Tibial nerve (tissue), 4 donors: ENCODE data around the gene CELSR1. TPM values are rescaled to one million over a fixed set of nuclear protein-coding genes. Genes with fewer than 3 reads are reported as not detected.

ENCODE experiments used
- DNase-seq, 2 donors: peaks; one replicate each; pipeline ENCODE4 v3.0.0-alpha.2; 2019; ENCODE audit warnings: low spot score in 2 of 2
- H3K27ac ChIP-seq, 4 donors: fragments of 200-600 bp; sonication (generic) in 3 of 4; one replicate each; pipeline ENCODE4 v1.5.1; 2017 to 2019; ENCODE audit warnings: mild to moderate bottlenecking in 1 of 4
- H3K27me3 ChIP-seq, 2 donors: fragments of 200-600 bp; sonication (generic) in 1 of 2; one replicate each; pipeline versions ENCODE4 v1.5.1 to v1.6.0; 2017 to 2019
- H3K36me3 ChIP-seq, 3 donors: fragments of 200-600 bp; sonication (generic); one replicate each; pipeline ENCODE4 v1.5.1; 2018 to 2019
- H3K4me1 ChIP-seq, 4 donors: fragments of 200-600 bp; sonication (generic) in 3 of 4; one replicate each; pipeline ENCODE4 v1.5.1; 2017 to 2019
- H3K4me3 ChIP-seq, 4 donors: fragments of 200-600 bp; sonication (generic) in 3 of 4; one replicate each; pipeline ENCODE4 v1.5.1; 2017 to 2019; ENCODE audit warnings: mild to moderate bottlenecking in 1 of 4, moderate library complexity in 1 of 4
- H3K9me3 ChIP-seq, 4 donors: fragments of 200-600 bp; sonication (generic) in 3 of 4; one replicate each; pipeline ENCODE4 v1.5.1; 2017 to 2019
- EP300 ChIP-seq, 2 donors: sonication (generic); formaldehyde crosslinking; IDR thresholded peaks; one replicate each; pipeline ENCODE4 v1.6.1; 2017; ENCODE audit warnings: antibody characterized with exemption in 2 of 2, mild to moderate bottlenecking in 1 of 2
- POLR2A ChIP-seq, 2 donors: fragments of 450-650 bp; IDR thresholded peaks; one replicate each; pipeline ENCODE4 v1.6.1; 2017; ENCODE audit warnings: antibody characterized with exemption in 2 of 2, mild to moderate bottlenecking in 2 of 2, moderate library complexity in 2 of 2
- WGBS, 2 donors: methylation state at CpG; one replicate each; pipeline ENCODE4 v1.1.5; 2018; 5-methylcytosine and 5-hydroxymethylcytosine counted together
- total RNA-seq, 4 donors: library from RNA; depleted of rRNA; stranded (reverse); fragments of >200 nt; gene quantifications; one replicate each; pipeline ENCODE4 v1.1.0, GENCODE V29; 2016
- TF ChIP-seq, protein P1 (sequence below), 5 experiments: fragments of 200-600 bp in 3 of 5; fragments of 450-650 bp in 2 of 5; sonication (generic) in 3 of 5; IDR thresholded peaks; one replicate each; pipeline ENCODE4 v1.5.1; 2016 to 2019; ENCODE audit warnings: antibody characterized with exemption in 5 of 5, mild to moderate bottlenecking in 3 of 5, moderate library complexity in 2 of 5

Gene CELSR1
- total RNA-seq, 4 donors from 2014 or later: 1.0 to 5.9 (median 2.6) TPM

DNA sequence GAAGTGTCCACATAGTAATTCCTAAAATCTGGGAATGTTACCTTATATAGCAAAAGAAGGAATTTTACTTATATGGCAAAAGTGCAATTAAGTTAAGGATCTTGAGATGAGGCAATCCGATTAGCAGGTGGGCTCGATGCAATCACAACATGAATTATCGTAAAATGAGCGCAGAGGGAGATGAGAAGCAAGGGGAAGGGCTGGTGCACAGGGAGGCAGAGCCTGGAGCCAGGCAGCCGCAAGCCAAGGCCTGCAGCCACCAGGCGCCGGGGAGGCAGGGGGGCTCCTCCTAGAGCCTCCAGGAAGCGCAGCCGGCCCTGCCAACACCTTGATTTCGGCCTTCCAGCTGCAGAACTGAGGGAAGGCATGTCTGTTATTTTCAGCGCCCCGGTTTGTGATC, 85.7 kb downstream of the CELSR1 start:
- no peaks in the 10 kb centered on the region for H3K9me3 ChIP-seq
- peaks cover 0 to 9% of the 10 kb centered on the region in 2 donors for H3K27me3 ChIP-seq
- H3K27ac ChIP-seq: no peak overlapping the region
- H3K36me3 ChIP-seq: no peaks in the 10 kb centered on the region
- WGBS, 2 donors: 85 to 92% methylated on average over 10 to 12 of the region's 12 CpGs
- DNase-seq: no peak
- no peak overlapping the region for H3K4me3 ChIP-seq
- TF ChIP-seq POLR2A (IDR thresholded peaks at IDR 0.05): no peak
- TF ChIP-seq, protein P1, sequence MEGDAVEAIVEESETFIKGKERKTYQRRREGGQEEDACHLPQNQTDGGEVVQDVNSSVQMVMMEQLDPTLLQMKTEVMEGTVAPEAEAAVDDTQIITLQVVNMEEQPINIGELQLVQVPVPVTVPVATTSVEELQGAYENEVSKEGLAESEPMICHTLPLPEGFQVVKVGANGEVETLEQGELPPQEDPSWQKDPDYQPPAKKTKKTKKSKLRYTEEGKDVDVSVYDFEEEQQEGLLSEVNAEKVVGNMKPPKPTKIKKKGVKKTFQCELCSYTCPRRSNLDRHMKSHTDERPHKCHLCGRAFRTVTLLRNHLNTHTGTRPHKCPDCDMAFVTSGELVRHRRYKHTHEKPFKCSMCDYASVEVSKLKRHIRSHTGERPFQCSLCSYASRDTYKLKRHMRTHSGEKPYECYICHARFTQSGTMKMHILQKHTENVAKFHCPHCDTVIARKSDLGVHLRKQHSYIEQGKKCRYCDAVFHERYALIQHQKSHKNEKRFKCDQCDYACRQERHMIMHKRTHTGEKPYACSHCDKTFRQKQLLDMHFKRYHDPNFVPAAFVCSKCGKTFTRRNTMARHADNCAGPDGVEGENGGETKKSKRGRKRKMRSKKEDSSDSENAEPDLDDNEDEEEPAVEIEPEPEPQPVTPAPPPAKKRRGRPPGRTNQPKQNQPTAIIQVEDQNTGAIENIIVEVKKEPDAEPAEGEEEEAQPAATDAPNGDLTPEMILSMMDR (IDR thresholded peaks at IDR 0.05): no peak
- no peak for TF ChIP-seq EP300 (IDR thresholded peaks at IDR 0.05)
- H3K4me1 ChIP-seq: peaks cover 0 to 11% (median 0%) of the 10 kb centered on the region in 4 donors

- TF ChIP-seq, protein P1 (IDR thresholded peaks at IDR 0.05): no peak
- TF ChIP-seq EP300 (IDR thresholded peaks at IDR 0.05) (no peak), POLR2A (IDR thresholded peaks at IDR 0.05) (no peak)
- Histone ChIP-seq H3K9me3 (no peaks in the 10 kb centered on the region), H3K27ac (no peak overlapping the region), H3K36me3 (no peaks in the 10 kb centered on the region), H3K27me3 (peaks cover 0 to 9% of the 10 kb centered on the region in 2 donors), H3K4me1 (peaks cover 0 to 11% (median 0%) of the 10 kb centered on the region in 4 donors), H3K4me3 (no peak overlapping the region)
- 80 to 81% methylated on average over 15 of the region's 15 CpGs for WGBS, 2 donors
- DNase-seq: no peak
These were observed 86.4 kb downstream of the CELSR1 start for GRCh38 chr22:46450931-46451561.

DNA sequence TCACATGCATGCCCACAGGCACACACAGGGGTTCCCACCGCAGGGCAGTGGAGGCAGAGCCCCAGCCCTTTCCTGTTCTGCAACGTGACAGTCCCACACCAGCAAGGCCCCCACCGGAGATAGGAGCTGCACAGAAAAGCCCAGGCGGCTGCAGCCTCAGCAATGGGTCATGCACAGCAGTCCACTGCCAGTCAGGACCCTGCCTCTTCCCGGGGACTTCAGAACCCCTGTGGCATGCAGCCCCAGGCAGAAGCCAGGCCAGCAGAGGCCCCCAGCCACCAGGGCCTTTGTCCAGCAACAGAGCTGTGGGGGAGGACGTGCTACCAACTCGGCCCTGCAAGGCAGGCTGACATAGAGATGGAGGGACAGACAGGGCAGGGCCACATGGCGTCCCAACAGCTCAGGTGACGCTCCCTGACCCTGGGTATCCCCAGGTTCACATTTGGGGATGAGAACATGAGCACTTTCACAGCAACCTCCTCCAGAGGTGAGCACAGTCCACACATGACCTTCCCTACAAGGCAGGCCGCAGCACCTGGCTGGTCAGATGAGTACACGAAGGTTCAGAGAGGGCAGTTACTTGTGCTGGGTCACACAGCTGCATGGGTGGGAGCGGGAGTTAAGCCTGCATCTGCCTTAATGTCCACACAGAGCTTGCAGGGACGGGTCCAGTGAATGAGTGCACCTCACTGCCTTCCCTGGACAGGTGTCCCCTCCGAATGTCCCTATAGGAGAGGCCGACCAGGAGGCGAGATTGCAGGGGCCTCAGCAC, 87.3 kb downstream of the CELSR1 start:
- Histone ChIP-seq H3K27me3 (peaks cover 0 to 9% of the 10 kb centered on the region in 2 donors), H3K9me3 (no peaks in the 10 kb centered on the region), H3K36me3 (no peaks in the 10 kb centered on the region), H3K4me3 (no peak overlapping the region), H3K4me1 (peaks cover 0 to 11% (median 0%) of the 10 kb centered on the region in 4 donors), H3K27ac (no peak overlapping the region)
- 81 to 88% methylated on average over 12 to 13 of the region's 16 CpGs for WGBS, 2 donors
- no peak for DNase-seq
- TF ChIP-seq, protein P1 (IDR thresholded peaks at IDR 0.05): no peak

DNA sequence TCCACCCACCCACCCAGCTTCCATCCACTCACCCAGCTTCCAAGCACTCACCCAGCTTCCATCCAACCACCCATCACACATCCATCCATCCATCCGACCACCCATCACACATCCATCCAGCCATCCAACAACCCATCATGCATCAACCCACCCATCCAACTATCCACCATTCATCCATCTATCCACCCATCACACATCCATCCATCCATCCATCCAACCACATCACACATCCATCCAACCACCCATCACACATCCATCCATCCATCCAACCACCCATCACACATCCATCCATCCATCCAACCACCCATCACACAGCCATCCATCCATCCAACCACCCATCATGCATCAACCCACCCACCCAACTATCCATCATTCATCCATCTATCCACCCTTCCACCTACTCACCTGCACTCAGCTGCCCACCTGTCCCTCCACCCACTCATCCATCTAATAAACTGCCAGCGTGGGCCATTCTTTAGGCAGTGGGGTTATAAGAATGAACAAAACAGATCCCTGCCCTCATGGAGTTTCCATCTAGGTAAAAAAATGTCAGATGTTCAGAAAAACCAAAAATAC, 88.2 kb downstream of the CELSR1 start:
- H3K27ac ChIP-seq: no peak overlapping the region
- H3K4me1 ChIP-seq: peaks cover 0 to 11% (median 0%) of the 10 kb centered on the region in 4 donors
- H3K27me3 ChIP-seq: peaks cover 0 to 9% of the 10 kb centered on the region in 2 donors
- TF ChIP-seq, protein P1 (IDR thresholded peaks at IDR 0.05): no peak
- no peak for TF ChIP-seq EP300 (IDR thresholded peaks at IDR 0.05)
- no peak for TF ChIP-seq POLR2A (IDR thresholded peaks at IDR 0.05)
- no peak for DNase-seq
- H3K9me3 ChIP-seq: no peaks in the 10 kb centered on the region
- no peak overlapping the region for H3K4me3 ChIP-seq
- 58 to 90% methylated on average over 2 of the region's 2 CpGs for WGBS, 2 donors
- no peaks in the 10 kb centered on the region for H3K36me3 ChIP-seq

DNA sequence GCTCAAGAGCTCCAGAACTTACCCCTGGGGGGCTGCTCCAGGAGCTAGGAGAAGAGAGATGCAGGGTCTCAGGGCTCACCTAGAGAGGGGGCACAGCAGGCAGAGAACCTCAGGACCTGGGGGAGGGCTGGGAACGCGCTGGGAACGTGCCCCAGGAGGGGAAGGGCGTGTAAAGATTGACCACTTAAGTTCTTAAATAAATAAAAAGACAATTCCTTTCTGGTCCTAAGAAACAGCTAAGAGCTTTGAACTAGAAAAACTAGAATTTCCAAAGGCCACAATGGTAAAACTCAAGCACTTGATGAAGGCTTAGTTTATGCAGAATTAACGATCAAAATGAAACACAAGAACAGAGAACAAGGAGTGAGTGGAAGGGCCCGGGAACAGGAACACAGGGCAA, 89.1 kb downstream of the CELSR1 start:
- H3K27ac ChIP-seq: no peak overlapping the region
- TF ChIP-seq POLR2A (IDR thresholded peaks at IDR 0.05) (no peak), EP300 (IDR thresholded peaks at IDR 0.05) (no peak)
- TF ChIP-seq, protein P1 (IDR thresholded peaks at IDR 0.05): no peak
- H3K36me3 ChIP-seq: no peaks in the 10 kb centered on the region
- peaks cover 0 to 9% of the 10 kb centered on the region in 2 donors for H3K27me3 ChIP-seq
- no peak for DNase-seq
- 66 to 74% methylated on average over 6 of the region's 6 CpGs for WGBS, 2 donors
- H3K9me3 ChIP-seq: no peaks in the 10 kb centered on the region
- H3K4me3 ChIP-seq: no peak overlapping the region
- H3K4me1 ChIP-seq: peaks cover 0 to 6% (median 0%) of the 10 kb centered on the region in 4 donors
